Measurements from ENCODE around the gene TNNT3. TPM values are rescaled to one million over a fixed set of nuclear protein-coding genes. Genes with fewer than 3 reads are reported as not detected.
A peak's percentile ranks its signal among the peaks of the same experiment; 100 is the strongest.

Gene TNNT3
- polyA plus RNA-seq, 2 of the 4 experiments (the other 2 are of a cell fraction): not detected

GRCh38 chr11:1953489-1954266 is 34.2 kb downstream of the TNNT3 start:
- no peak for FAIRE-seq
- POLR2A ChIA-PET: no interaction called here
- Histone ChIP-seq H3K4me2 (no peak overlapping the region), H3K4me3 (no peak overlapping the region), H3K4me1 (no peaks in the 10 kb centered on the region), H3K27ac (no peak overlapping the region), H3K9me3 (no peaks in the 10 kb centered on the region)
- TF ChIP-seq RARB (CRISPR knock-in tag; IDR thresholded peaks at IDR 0.05) (no peak), TFCP2L1 (CRISPR knock-in tag; IDR thresholded peaks at IDR 0.05) (no peak), CHD4 (IDR thresholded peaks at IDR 0.05; ENCODE audit: borderline replicate concordance) (no peak), CBX8 (IDR thresholded peaks at IDR 0.05) (no peak)
- TF ChIP-seq, protein P1, sequence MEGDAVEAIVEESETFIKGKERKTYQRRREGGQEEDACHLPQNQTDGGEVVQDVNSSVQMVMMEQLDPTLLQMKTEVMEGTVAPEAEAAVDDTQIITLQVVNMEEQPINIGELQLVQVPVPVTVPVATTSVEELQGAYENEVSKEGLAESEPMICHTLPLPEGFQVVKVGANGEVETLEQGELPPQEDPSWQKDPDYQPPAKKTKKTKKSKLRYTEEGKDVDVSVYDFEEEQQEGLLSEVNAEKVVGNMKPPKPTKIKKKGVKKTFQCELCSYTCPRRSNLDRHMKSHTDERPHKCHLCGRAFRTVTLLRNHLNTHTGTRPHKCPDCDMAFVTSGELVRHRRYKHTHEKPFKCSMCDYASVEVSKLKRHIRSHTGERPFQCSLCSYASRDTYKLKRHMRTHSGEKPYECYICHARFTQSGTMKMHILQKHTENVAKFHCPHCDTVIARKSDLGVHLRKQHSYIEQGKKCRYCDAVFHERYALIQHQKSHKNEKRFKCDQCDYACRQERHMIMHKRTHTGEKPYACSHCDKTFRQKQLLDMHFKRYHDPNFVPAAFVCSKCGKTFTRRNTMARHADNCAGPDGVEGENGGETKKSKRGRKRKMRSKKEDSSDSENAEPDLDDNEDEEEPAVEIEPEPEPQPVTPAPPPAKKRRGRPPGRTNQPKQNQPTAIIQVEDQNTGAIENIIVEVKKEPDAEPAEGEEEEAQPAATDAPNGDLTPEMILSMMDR (IDR thresholded peaks at IDR 0.05): peak; percentile 22; the same call in 2 of the 3 replicates
- WGBS (ENCODE audit: missing lambda C conversion rate): 52% methylated on average over 8 of the region's 23 CpGs
- DNase-seq (ENCODE audit: low read depth in 1 of 2, low spot score in 1 of 2): no peak
- CTCF ChIA-PET: interaction anchor here (0.6 to 28.2 kb wide), 25 partner anchors 8 to 1850 kb away, joined by 3 to 554 read pairs (median 8); partner anchors contain the start of gene H19
- ATAC-seq: peak; percentile 86 to 95

DNA sequence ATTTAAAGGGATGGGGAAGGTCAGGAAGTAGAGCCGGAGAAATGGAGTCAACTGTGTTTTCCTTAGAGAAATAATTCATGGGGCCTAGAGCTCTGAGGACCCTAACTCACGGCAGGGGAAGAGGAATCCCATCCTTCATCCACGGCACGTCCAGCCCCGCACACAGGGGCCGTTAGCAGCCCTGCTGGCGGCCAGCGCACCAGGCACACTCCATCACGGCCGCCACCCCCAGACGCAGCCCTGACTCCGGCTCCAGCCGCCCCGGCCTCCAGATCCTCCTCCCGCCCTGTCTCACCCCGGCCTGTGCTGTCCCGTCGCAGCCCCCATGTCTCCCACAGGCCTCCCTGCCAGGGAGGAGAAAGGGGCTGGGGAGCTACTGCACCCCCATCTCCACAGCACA is 38.9 kb downstream of the TNNT3 start:
- ChIA-PET CTCF (interaction anchor here (0.6 to 28.2 kb wide), 7 partner anchors 9 to 306 kb away, joined by 3 to 554 read pairs (median 3); no protein-coding TSS in a partner anchor), POLR2A (no interaction called here)
- DNase-seq (ENCODE audit: low read depth in 1 of 2, low spot score in 1 of 2): no peak
- TF ChIP-seq KDM5A (IDR thresholded peaks at IDR 0.05) (no peak), MYC (IDR thresholded peaks at IDR 0.05; ENCODE audit: borderline replicate concordance, low read length) (no peak), CHD2 (IDR thresholded peaks at IDR 0.05; ENCODE audit: low read length, partially characterized antibody) (no peak), BHLHE40 (IDR thresholded peaks at IDR 0.05; ENCODE audit: low read depth, low read length) (no peak), HOXA7 (CRISPR knock-in tag; IDR thresholded peaks at IDR 0.05) (no peak), CHD4 (IDR thresholded peaks at IDR 0.05; ENCODE audit: borderline replicate concordance) (no peak), EP300 (IDR thresholded peaks at IDR 0.05) (no peak), JUNB (IDR thresholded peaks at IDR 0.05) (no peak), RARB (CRISPR knock-in tag; IDR thresholded peaks at IDR 0.05) (no peak), SREBF2 (IDR thresholded peaks at IDR 0.05) (no peak), ESRRA (IDR thresholded peaks at IDR 0.05; ENCODE audit: borderline replicate concordance, low read length) (no peak), E2F6 (IDR thresholded peaks at IDR 0.05; ENCODE audit: borderline replicate concordance, low read depth) (no peak), ATOH8 (CRISPR knock-in tag; IDR thresholded peaks at IDR 0.05; ENCODE audit: low read depth) (no peak)
- TF ChIP-seq, protein P2, sequence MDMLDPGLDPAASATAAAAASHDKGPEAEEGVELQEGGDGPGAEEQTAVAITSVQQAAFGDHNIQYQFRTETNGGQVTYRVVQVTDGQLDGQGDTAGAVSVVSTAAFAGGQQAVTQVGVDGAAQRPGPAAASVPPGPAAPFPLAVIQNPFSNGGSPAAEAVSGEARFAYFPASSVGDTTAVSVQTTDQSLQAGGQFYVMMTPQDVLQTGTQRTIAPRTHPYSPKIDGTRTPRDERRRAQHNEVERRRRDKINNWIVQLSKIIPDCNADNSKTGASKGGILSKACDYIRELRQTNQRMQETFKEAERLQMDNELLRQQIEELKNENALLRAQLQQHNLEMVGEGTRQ (IDR thresholded peaks at IDR 0.05): no peak
- TF ChIP-seq, protein P1 (IDR thresholded peaks at IDR 0.05): no peak
- no peak for FAIRE-seq
- no CpG with 5 or more reads among the region's 18 CpGs for WGBS (ENCODE audit: missing lambda C conversion rate)
- ATAC-seq: no peak
- no peaks in the 10 kb centered on the region for H3K4me1 ChIP-seq
- no peaks in the 10 kb centered on the region for H3K9me3 ChIP-seq
- H3K4me2 ChIP-seq: no peak overlapping the region
- no peak overlapping the region for H3K4me3 ChIP-seq
- H3K27ac ChIP-seq: no peak overlapping the region
